ENCODE results near the gene SCAMP2. TPM values are rescaled to one million over a fixed set of nuclear protein-coding genes. Genes with fewer than 3 reads are reported as not detected.

The SCAMP2 gene
- total and polyA plus RNA-seq, 2 donors (not counting 1 experiment from before 2014, with no cell fraction given): 15.5 to 86.2 TPM

GRCh38 chr15:74798388-74799254 lies 74.5 kb downstream of the SCAMP2 start:
- no peak overlapping the region for H3K9ac ChIP-seq (ENCODE audit: insufficient read depth, low read length)
- H3K4me2 ChIP-seq (ENCODE audit: extremely low read depth, insufficient read depth, low read length): no peak overlapping the region
- peaks cover 3% of the 10 kb centered on the region for H3K4me1 ChIP-seq (ENCODE audit: control insufficient read depth, extremely low read depth, insufficient read depth, low read length)
- no peak overlapping the region for H3K27ac ChIP-seq (ENCODE audit: insufficient read depth, low read length)
- H2AFZ ChIP-seq (ENCODE audit: low read length): no peak overlapping the region
- TF ChIP-seq CTCF (conservative IDR thresholded peaks at IDR 0.05 in 1 of 2, IDR thresholded peaks at IDR 0.05 in 1 of 2; ENCODE audit: low read depth in 1 of 2, low read length in 2 of 2) (no peak), EZH2 (IDR thresholded peaks at IDR 0.05; ENCODE audit: low read length, missing control alignments) (no peak)
- H4K20me1 ChIP-seq (ENCODE audit: control insufficient read depth, extremely low read depth, insufficient read depth, low read length): no peaks in the 10 kb centered on the region
- DNase-seq (ENCODE audit: low read depth in 2 of 2): no peak
- H3K9me3 ChIP-seq (ENCODE audit: control insufficient read depth, insufficient read depth, low read depth, low read length): no peaks in the 10 kb centered on the region
- H3K4me3 ChIP-seq (replicated peaks in 1 of 4; ENCODE audit: control extremely low read depth in 1 of 4, insufficient read depth in 1 of 4, low read depth in 3 of 4, low read length in 4 of 4): no peak overlapping the region
- H3K27me3 ChIP-seq (ENCODE audit: control insufficient read depth, insufficient read depth, low read length): no peaks in the 10 kb centered on the region
- peaks cover 22% of the 10 kb centered on the region for H3K79me2 ChIP-seq (ENCODE audit: control insufficient read depth, insufficient read depth, low read length)
- H3K36me3 ChIP-seq (ENCODE audit: control insufficient read depth, insufficient read depth, low read length): peaks cover 24% of the 10 kb centered on the region

DNA sequence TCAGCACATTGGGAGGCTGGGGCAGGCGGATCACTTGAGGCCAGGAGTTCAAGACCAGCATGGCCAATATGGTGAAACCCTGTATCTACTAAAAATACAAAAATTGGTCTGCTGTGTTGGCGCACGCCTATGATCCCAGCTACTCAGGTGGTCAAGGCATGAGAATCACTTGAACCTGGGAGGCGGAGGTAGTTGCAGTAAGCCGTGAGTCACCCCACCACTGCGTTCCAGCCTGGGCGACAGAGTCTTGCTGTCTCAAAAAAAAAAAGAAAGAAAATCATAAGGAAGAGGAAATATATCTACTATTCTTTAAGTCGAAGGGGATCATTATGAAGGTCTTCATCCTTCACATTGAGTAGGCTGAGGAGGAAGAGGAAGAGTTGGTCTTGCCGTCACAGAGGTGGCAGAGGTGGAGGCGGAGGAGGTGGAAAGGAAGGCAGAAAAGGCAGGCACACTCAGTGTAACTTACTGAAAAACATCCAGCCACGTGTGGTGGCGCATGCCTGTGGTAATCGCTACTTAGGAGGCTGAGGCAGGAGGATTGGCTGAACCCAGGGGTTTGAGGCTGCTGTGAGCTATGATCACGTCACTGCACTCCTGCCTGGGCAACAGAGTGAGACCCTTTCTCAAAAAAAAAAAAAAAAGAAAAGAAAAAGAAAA lies 77.1 kb downstream of the SCAMP2 start:
- peak in 1 of 2 donors; percentile 16 for DNase-seq (ENCODE audit: low read depth in 2 of 2)
- Histone ChIP-seq H3K27me3 (ENCODE audit: control insufficient read depth, insufficient read depth, low read length) (no peaks in the 10 kb centered on the region), H3K9ac (ENCODE audit: insufficient read depth, low read length) (no peak overlapping the region), H2AFZ (ENCODE audit: low read length) (no peak overlapping the region), H3K27ac (ENCODE audit: insufficient read depth, low read length) (no peak overlapping the region), H3K9me3 (ENCODE audit: control insufficient read depth, insufficient read depth, low read depth, low read length) (no peaks in the 10 kb centered on the region), H3K79me2 (ENCODE audit: control insufficient read depth, insufficient read depth, low read length) (peaks cover 47% of the 10 kb centered on the region), H3K36me3 (ENCODE audit: control insufficient read depth, insufficient read depth, low read length) (peaks cover 11% of the 10 kb centered on the region), H3K4me3 (replicated peaks in 1 of 4; ENCODE audit: control extremely low read depth in 1 of 4, insufficient read depth in 1 of 4, low read depth in 3 of 4, low read length in 4 of 4) (no peak overlapping the region), H3K4me1 (ENCODE audit: control insufficient read depth, extremely low read depth, insufficient read depth, low read length) (peaks cover 14% of the 10 kb centered on the region), H4K20me1 (ENCODE audit: control insufficient read depth, extremely low read depth, insufficient read depth, low read length) (no peaks in the 10 kb centered on the region), H3K4me2 (ENCODE audit: extremely low read depth, insufficient read depth, low read length) (no peak overlapping the region)
- TF ChIP-seq CTCF (conservative IDR thresholded peaks at IDR 0.05 in 1 of 2, IDR thresholded peaks at IDR 0.05 in 1 of 2; ENCODE audit: low read depth in 1 of 2, low read length in 2 of 2) (no peak), EZH2 (IDR thresholded peaks at IDR 0.05; ENCODE audit: low read length, missing control alignments) (no peak)

GRCh38 chr15:74794970-74795349 lies 78.2 kb downstream of the SCAMP2 start:
- Histone ChIP-seq H3K27ac (ENCODE audit: insufficient read depth, low read length) (no peak overlapping the region), H3K9me3 (ENCODE audit: control insufficient read depth, insufficient read depth, low read depth, low read length) (no peaks in the 10 kb centered on the region), H3K9ac (ENCODE audit: insufficient read depth, low read length) (no peak overlapping the region), H3K27me3 (ENCODE audit: control insufficient read depth, insufficient read depth, low read length) (no peaks in the 10 kb centered on the region), H4K20me1 (ENCODE audit: control insufficient read depth, extremely low read depth, insufficient read depth, low read length) (no peaks in the 10 kb centered on the region), H3K4me2 (ENCODE audit: extremely low read depth, insufficient read depth, low read length) (no peak overlapping the region), H3K4me3 (replicated peaks in 1 of 4; ENCODE audit: control extremely low read depth in 1 of 4, insufficient read depth in 1 of 4, low read depth in 3 of 4, low read length in 4 of 4) (no peak overlapping the region), H2AFZ (ENCODE audit: low read length) (no peak overlapping the region), H3K36me3 (ENCODE audit: control insufficient read depth, insufficient read depth, low read length) (peaks cover 11% of the 10 kb centered on the region), H3K4me1 (ENCODE audit: control insufficient read depth, extremely low read depth, insufficient read depth, low read length) (peaks cover 19% of the 10 kb centered on the region), H3K79me2 (ENCODE audit: control insufficient read depth, insufficient read depth, low read length) (peaks cover 47% of the 10 kb centered on the region)
- no peak for DNase-seq (ENCODE audit: low read depth in 2 of 2)
- TF ChIP-seq EZH2 (IDR thresholded peaks at IDR 0.05; ENCODE audit: low read length, missing control alignments) (no peak), CTCF (conservative IDR thresholded peaks at IDR 0.05 in 1 of 2, IDR thresholded peaks at IDR 0.05 in 1 of 2; ENCODE audit: low read depth in 1 of 2, low read length in 2 of 2) (no peak)
